Testis (tissue), 3 donors: ENCODE measurements around the gene UNC50. TPM values are rescaled to one million over a fixed set of nuclear protein-coding genes. Genes with fewer than 3 reads are reported as not detected.

Experiments used
- DNase-seq: peaks from one replicate; pipeline ENCODE4 v3.0.0-alpha.2; 2019
- H3K27ac ChIP-seq, 2 donors: fragments of 200-600 bp; sonication (generic); one replicate each; pipeline ENCODE4 v1.5.1; 2019
- H3K27me3 ChIP-seq: fragments of 200-600 bp; sonication (generic); one replicate; pipeline ENCODE4 v1.5.1; 2019
- H3K36me3 ChIP-seq: fragments of 200-600 bp; sonication (generic); one replicate; pipeline ENCODE4 v1.5.1; 2017; ENCODE audit warnings: low read depth; ENCODE audit errors: missing control alignments
- H3K4me1 ChIP-seq: fragments of 200-600 bp; sonication (generic); one replicate; pipeline ENCODE4 v1.5.1; 2019
- H3K4me3 ChIP-seq, 2 donors: fragments of 200-600 bp; sonication (generic); one replicate each; pipeline ENCODE4 v1.5.1; 2017 to 2019
- H3K9me3 ChIP-seq: fragments of 200-600 bp; sonication (generic); one replicate; pipeline ENCODE4 v1.5.1; 2017
- CTCF ChIP-seq, 3 experiments: fragments of 450-650 bp in 2 of 3; fragments of 200-600 bp in 1 of 3; sonication (generic) in 1 of 3; IDR thresholded peaks; one replicate each; pipeline ENCODE4 v1.5.1; 2016 to 2019; ENCODE audit warnings: antibody characterized with exemption in 3 of 3, mild to moderate bottlenecking in 2 of 3, moderate library complexity in 1 of 3
- POLR2A ChIP-seq: fragments of 450-650 bp; IDR thresholded peaks from one replicate; pipeline ENCODE4 v1.6.1; 2017; ENCODE audit warnings: antibody characterized with exemption, mild to moderate bottlenecking, moderate library complexity
- WGBS, 2 donors: methylation state at CpG; one replicate each; pipeline ENCODE4 v1.1.5; 2018; 5-methylcytosine and 5-hydroxymethylcytosine counted together
- intact Hi-C: fragments of 100-400 bp; cut with DNase I; formaldehyde crosslinking; loops from one replicate; pipeline ENCODE4 v1.15.1; 2023; ENCODE audit warnings: low total_unique reads
- polyA plus RNA-seq: library from polyadenylated mRNA; stranded (reverse); fragments of 350-450 nt; fragmentation: Illumina TruSeq; extraction: RNeasy Lipid Tissue Mini Kit (QIAGEN cat#74804); gene quantifications from one replicate; pipeline ENCODE4 v1.2.3, GENCODE V29; 2014; ENCODE audit warnings: low read depth, low replicate concordance; ENCODE audit not compliant: insufficient read depth
- total RNA-seq, 2 donors: library from RNA; depleted of rRNA; stranded (reverse); fragments of >200 nt; gene quantifications; one replicate each; pipeline ENCODE4 v1.2.3, GENCODE V29; 2016

Gene UNC50
- total and polyA plus RNA-seq, 3 donors from 2014 or later, result 60.4 to 102 (median 60.8) TPM

- DNase-seq, result no peak
- Histone ChIP-seq H3K27me3 (no peaks in the 10 kb centered on the region), H3K4me3 (no peak overlapping the region), H3K27ac (no peak overlapping the region), H3K4me1 (no peaks in the 10 kb centered on the region), H3K36me3 (no peaks in the 10 kb centered on the region), H3K9me3 (no peaks in the 10 kb centered on the region)
- intact Hi-C loops, result no loop called here
- TF ChIP-seq POLR2A (no peak), CTCF (IDR thresholded peaks at IDR 0.05) (no peak)
- WGBS, 2 donors, result 89 to 94% methylated on average over 13 of the region's 13 CpGs
Measured at GRCh38 chr2:98569915-98570314, 38.5 kb upstream of the UNC50 start.

DNA sequence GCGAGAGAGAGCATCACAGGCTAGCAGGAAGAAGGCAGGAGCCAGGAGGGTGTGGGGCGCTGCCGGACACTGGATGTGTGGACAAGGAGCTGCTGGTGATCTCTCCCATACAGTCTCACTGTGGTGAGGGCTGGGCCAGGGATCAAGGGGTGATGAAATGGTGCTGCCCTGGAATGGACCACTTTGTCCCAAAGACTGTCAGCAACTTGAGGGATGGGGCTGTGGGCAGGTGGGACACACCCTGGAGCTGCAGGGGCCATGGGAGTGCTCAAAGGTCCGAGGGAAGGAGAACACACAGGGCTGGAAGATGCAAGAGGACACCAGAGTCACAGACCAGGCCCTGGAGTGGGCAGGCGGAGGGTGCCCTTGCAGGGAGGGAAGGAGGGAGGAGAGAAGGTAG lies 38.0 kb upstream of the UNC50 start:
- no peaks in the 10 kb centered on the region for H3K9me3 ChIP-seq
- H3K4me3 ChIP-seq, result no peak overlapping the region
- no peak for TF ChIP-seq POLR2A
- TF ChIP-seq CTCF (IDR thresholded peaks at IDR 0.05), result no peak
- intact Hi-C loops, result no loop called here
- no peaks in the 10 kb centered on the region for H3K27me3 ChIP-seq
- DNase-seq, result no peak
- H3K36me3 ChIP-seq, result no peaks in the 10 kb centered on the region
- WGBS, 2 donors, result 88 to 90% methylated on average over 5 of the region's 5 CpGs
- H3K27ac ChIP-seq, result no peak overlapping the region
- H3K4me1 ChIP-seq, result no peaks in the 10 kb centered on the region

GRCh38 chr2:98571121-98571701 lies 37.2 kb upstream of the UNC50 start:
- no peak for DNase-seq
- no peaks in the 10 kb centered on the region for H3K27me3 ChIP-seq
- TF ChIP-seq CTCF (IDR thresholded peaks at IDR 0.05), result no peak
- TF ChIP-seq POLR2A, result no peak
- intact Hi-C loops, result no loop called here
- no peaks in the 10 kb centered on the region for H3K9me3 ChIP-seq
- H3K36me3 ChIP-seq, result no peaks in the 10 kb centered on the region
- 92 to 93% methylated on average over 11 to 13 of the region's 13 CpGs for WGBS, 2 donors
- no peak overlapping the region for H3K4me3 ChIP-seq
- H3K4me1 ChIP-seq, result no peaks in the 10 kb centered on the region
- no peak overlapping the region for H3K27ac ChIP-seq

DNA sequence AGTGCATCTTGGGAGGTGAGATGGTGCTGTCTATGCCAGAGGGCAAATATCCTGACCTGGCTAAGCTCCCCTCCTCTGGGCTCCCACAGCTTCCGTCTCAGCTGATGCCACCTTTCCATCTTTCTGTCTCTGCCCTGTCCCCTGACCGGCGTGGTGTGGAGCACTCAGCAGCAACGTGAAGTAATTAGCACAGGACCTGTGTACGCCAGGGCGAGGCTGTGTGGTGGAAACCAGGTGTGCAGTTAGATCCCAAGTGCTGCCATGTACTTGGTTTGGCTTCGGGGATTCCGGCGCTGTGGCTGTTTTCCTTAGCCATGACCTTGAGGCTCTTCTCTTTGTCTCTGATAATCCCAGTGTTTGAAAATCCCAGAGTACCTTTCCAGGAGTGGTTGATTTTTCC lies 36.6 kb upstream of the UNC50 start:
- no peaks in the 10 kb centered on the region for H3K36me3 ChIP-seq
- H3K4me3 ChIP-seq, result no peak overlapping the region
- WGBS, 2 donors, result 72 to 90% methylated on average over 9 of the region's 9 CpGs
- H3K27me3 ChIP-seq, result no peaks in the 10 kb centered on the region
- no peaks in the 10 kb centered on the region for H3K4me1 ChIP-seq
- intact Hi-C loops, result no loop called here
- H3K27ac ChIP-seq, result no peak overlapping the region
- TF ChIP-seq POLR2A, result no peak
- TF ChIP-seq CTCF (IDR thresholded peaks at IDR 0.05), result no peak
- H3K9me3 ChIP-seq, result no peaks in the 10 kb centered on the region
- DNase-seq, result no peak

GRCh38 chr2:98572211-98572610 lies 36.2 kb upstream of the UNC50 start:
- no peaks in the 10 kb centered on the region for H3K9me3 ChIP-seq
- no peaks in the 10 kb centered on the region for H3K4me1 ChIP-seq
- no peaks in the 10 kb centered on the region for H3K27me3 ChIP-seq
- H3K36me3 ChIP-seq, result no peaks in the 10 kb centered on the region
- no peak for TF ChIP-seq POLR2A
- TF ChIP-seq CTCF (IDR thresholded peaks at IDR 0.05), result no peak
- WGBS, 2 donors, result 74 to 78% methylated on average over 5 of the region's 5 CpGs
- no peak for DNase-seq
- H3K4me3 ChIP-seq, result no peak overlapping the region
- intact Hi-C loops, result no loop called here
- H3K27ac ChIP-seq, result no peak overlapping the region
